ENCODE results near the gene GCA. TPM values are rescaled to one million over a fixed set of nuclear protein-coding genes. Genes with fewer than 3 reads are reported as not detected.

GCA gene
- total RNA-seq, 1 donor from 2014 or later, result 14.5 TPM

DNA sequence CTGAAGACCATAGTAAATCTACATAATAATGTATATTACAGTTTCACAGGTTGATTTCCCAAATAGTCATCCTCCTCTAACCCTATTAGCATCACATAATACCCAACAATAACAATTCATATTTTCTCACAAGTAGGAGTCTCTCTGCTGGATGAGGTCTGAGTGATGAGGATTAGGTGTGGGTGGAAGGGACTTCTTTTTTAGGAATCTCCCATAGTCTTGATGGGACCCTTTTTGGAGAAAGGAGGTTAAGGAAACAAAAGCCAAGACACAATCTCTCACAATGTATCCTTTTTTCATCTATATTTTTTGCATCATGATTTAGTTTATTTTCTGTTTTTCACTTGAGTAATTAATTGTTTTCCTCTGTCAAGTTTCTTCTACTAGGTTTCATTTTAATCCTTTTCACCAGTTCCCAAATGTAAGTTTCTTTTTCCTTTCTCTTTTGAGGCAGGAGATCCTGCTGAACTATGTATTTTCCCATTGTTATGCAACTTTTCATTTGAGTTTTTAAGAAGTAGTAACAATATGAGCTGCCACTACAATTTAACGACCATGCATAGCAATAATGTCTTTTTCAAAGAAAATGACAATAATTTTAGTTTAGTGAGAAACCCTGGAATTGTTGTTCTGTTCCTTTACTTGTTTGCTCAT, 22.9 kb upstream of the GCA start:
- H3K27ac Mint-ChIP-seq (ENCODE audit: unreplicated experiment), result no peak overlapping the region
- no peak for FAIRE-seq
- H3K36me3 Mint-ChIP-seq (ENCODE audit: low read depth, unreplicated experiment), result no peaks in the 10 kb centered on the region
- Histone ChIP-seq H3K36me3 (ENCODE audit: insufficient read depth, low read length) (no peaks in the 10 kb centered on the region), H3K79me2 (ENCODE audit: insufficient read depth, low read length) (no peaks in the 10 kb centered on the region), H3K4me2 (ENCODE audit: low read length) (no peak overlapping the region), H3K9ac (ENCODE audit: low read length) (no peak overlapping the region), H4K20me1 (ENCODE audit: insufficient read depth, low read length) (no peaks in the 10 kb centered on the region), H3K4me3 (ENCODE audit: insufficient read depth, low read depth, low read length) (no peak overlapping the region), H3K9me3 (ENCODE audit: insufficient read depth, low read depth, low read length) (no peaks in the 10 kb centered on the region), H3K27ac (ENCODE audit: low read depth, low read length) (no peak overlapping the region), H3K27me3 (ENCODE audit: insufficient read depth, low read length) (no peaks in the 10 kb centered on the region), H3K4me1 (ENCODE audit: insufficient read depth, low read length) (peaks cover 4% of the 10 kb centered on the region), H2AFZ (ENCODE audit: low read depth, low read length) (no peak overlapping the region)
- no peak for DNase-seq (ENCODE audit: low read depth)
- H3K4me3 Mint-ChIP-seq (ENCODE audit: unreplicated experiment), result no peak overlapping the region
- no peak for TF ChIP-seq EZH2 (IDR thresholded peaks at IDR 0.05; ENCODE audit: insufficient read depth, low read length)
- TF ChIP-seq, protein P1, sequence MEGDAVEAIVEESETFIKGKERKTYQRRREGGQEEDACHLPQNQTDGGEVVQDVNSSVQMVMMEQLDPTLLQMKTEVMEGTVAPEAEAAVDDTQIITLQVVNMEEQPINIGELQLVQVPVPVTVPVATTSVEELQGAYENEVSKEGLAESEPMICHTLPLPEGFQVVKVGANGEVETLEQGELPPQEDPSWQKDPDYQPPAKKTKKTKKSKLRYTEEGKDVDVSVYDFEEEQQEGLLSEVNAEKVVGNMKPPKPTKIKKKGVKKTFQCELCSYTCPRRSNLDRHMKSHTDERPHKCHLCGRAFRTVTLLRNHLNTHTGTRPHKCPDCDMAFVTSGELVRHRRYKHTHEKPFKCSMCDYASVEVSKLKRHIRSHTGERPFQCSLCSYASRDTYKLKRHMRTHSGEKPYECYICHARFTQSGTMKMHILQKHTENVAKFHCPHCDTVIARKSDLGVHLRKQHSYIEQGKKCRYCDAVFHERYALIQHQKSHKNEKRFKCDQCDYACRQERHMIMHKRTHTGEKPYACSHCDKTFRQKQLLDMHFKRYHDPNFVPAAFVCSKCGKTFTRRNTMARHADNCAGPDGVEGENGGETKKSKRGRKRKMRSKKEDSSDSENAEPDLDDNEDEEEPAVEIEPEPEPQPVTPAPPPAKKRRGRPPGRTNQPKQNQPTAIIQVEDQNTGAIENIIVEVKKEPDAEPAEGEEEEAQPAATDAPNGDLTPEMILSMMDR (IDR thresholded peaks at IDR 0.05; ENCODE audit: insufficient read depth, low read depth, low read length), result no peak
- no peaks in the 10 kb centered on the region for H3K27me3 Mint-ChIP-seq (ENCODE audit: low read depth, unreplicated experiment)
- H3K9me3 Mint-ChIP-seq (ENCODE audit: unreplicated experiment), result no peaks in the 10 kb centered on the region
- H3K4me1 Mint-ChIP-seq (ENCODE audit: low read depth, unreplicated experiment), result peaks cover 10% of the 10 kb centered on the region

DNA sequence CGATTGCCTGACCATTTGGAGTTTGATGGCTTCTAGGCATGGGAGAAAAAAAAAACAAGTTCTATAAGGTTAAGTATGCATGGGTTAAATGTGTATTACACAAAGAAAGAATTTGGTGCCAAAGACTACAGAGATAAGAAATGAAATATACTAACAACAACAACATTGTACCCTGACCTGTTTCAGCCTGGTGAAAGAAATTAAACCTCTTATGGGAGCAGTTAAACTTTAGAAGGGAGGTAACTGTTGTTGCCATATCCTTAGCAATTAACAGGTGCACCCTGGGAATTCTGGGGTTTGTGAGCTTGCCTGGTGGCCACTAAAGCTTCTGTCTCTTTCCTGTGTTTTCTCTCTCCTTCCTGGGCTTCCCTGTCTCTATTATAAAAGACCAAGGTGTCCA, 19.0 kb upstream of the GCA start:
- FAIRE-seq (no peak), DNase-seq (ENCODE audit: low read depth) (no peak)
- no peaks in the 10 kb centered on the region for H4K20me1 ChIP-seq (ENCODE audit: insufficient read depth, low read length)
- no peak overlapping the region for H3K9ac ChIP-seq (ENCODE audit: low read length)
- TF ChIP-seq, protein P1 (IDR thresholded peaks at IDR 0.05; ENCODE audit: insufficient read depth, low read depth, low read length), result no peak
- no peak for TF ChIP-seq EZH2 (IDR thresholded peaks at IDR 0.05; ENCODE audit: insufficient read depth, low read length)
- H3K4me3 ChIP-seq (ENCODE audit: insufficient read depth, low read depth, low read length), result no peak overlapping the region
- H3K27ac ChIP-seq (ENCODE audit: low read depth, low read length), result no peak overlapping the region
- Mint-ChIP-seq H3K4me1 (ENCODE audit: low read depth, unreplicated experiment) (peaks cover 4% of the 10 kb centered on the region), H3K4me3 (ENCODE audit: unreplicated experiment) (no peak overlapping the region), H3K27me3 (ENCODE audit: low read depth, unreplicated experiment) (no peaks in the 10 kb centered on the region), H3K27ac (ENCODE audit: unreplicated experiment) (no peak overlapping the region), H3K9me3 (ENCODE audit: unreplicated experiment) (no peaks in the 10 kb centered on the region), H3K36me3 (ENCODE audit: low read depth, unreplicated experiment) (no peaks in the 10 kb centered on the region)
- no peak overlapping the region for H3K4me2 ChIP-seq (ENCODE audit: low read length)
- no peaks in the 10 kb centered on the region for H3K9me3 ChIP-seq (ENCODE audit: insufficient read depth, low read depth, low read length)
- H3K79me2 ChIP-seq (ENCODE audit: insufficient read depth, low read length), result no peaks in the 10 kb centered on the region
- H2AFZ ChIP-seq (ENCODE audit: low read depth, low read length), result no peak overlapping the region
- no peaks in the 10 kb centered on the region for H3K4me1 ChIP-seq (ENCODE audit: insufficient read depth, low read length)
- no peaks in the 10 kb centered on the region for H3K36me3 ChIP-seq (ENCODE audit: insufficient read depth, low read length)
- no peaks in the 10 kb centered on the region for H3K27me3 ChIP-seq (ENCODE audit: insufficient read depth, low read length)

DNA sequence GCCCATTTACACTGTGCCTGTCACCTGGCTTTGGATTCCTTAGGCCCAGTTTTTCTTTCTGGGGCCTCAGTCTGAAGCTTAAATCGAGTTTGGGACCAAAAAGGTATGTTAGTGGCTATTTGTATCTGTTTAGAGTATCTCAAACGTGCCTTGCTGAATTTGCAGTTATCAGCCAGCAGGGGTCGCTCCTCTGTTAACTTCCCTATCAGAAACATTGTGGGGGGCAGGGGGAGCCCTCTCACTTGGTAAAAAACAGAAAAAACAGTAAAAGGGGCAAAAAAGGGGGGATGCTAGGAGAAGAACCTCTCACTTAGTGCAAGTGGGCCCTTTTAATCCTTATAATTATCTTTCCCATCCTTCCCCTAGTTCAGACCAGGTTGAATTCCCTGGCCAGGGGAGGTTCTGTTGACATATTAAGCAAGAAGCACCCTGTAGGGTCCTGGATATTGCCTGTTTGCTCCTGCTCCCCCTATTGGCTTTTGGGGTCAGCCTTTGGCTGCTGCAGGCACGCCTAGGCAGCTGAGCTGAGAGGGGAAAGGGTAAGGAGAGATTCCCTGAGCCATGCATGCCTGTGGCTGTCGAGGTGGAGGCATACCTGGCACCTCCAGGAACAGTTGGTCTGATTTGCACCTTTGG, 16.7 kb upstream of the GCA start:
- Histone ChIP-seq H2AFZ (ENCODE audit: low read depth, low read length) (no peak overlapping the region), H3K36me3 (ENCODE audit: insufficient read depth, low read length) (no peaks in the 10 kb centered on the region)
- FAIRE-seq, result no peak

More for the DNA sequence above, 16.7 kb upstream of the GCA start:
- no peaks in the 10 kb centered on the region for H3K27me3 Mint-ChIP-seq (ENCODE audit: low read depth, unreplicated experiment)
- DNase-seq (ENCODE audit: low read depth), result no peak
- Histone ChIP-seq H3K9ac (ENCODE audit: low read length) (no peak overlapping the region), H3K4me1 (ENCODE audit: insufficient read depth, low read length) (no peaks in the 10 kb centered on the region), H3K4me3 (ENCODE audit: insufficient read depth, low read depth, low read length) (no peak overlapping the region), H3K27me3 (ENCODE audit: insufficient read depth, low read length) (no peaks in the 10 kb centered on the region), H4K20me1 (ENCODE audit: insufficient read depth, low read length) (no peaks in the 10 kb centered on the region), H3K4me2 (ENCODE audit: low read length) (no peak overlapping the region), H3K27ac (ENCODE audit: low read depth, low read length) (no peak overlapping the region), H3K9me3 (ENCODE audit: insufficient read depth, low read depth, low read length) (no peaks in the 10 kb centered on the region), H3K79me2 (ENCODE audit: insufficient read depth, low read length) (no peaks in the 10 kb centered on the region)
- no peaks in the 10 kb centered on the region for H3K36me3 Mint-ChIP-seq (ENCODE audit: low read depth, unreplicated experiment)
- H3K27ac Mint-ChIP-seq (ENCODE audit: unreplicated experiment), result no peak overlapping the region
- H3K9me3 Mint-ChIP-seq (ENCODE audit: unreplicated experiment), result no peaks in the 10 kb centered on the region
- H3K4me1 Mint-ChIP-seq (ENCODE audit: low read depth, unreplicated experiment), result no peaks in the 10 kb centered on the region
- no peak for TF ChIP-seq EZH2 (IDR thresholded peaks at IDR 0.05; ENCODE audit: insufficient read depth, low read length)
- TF ChIP-seq, protein P1 (IDR thresholded peaks at IDR 0.05; ENCODE audit: insufficient read depth, low read depth, low read length), result peak; percentile 45
- H3K4me3 Mint-ChIP-seq (ENCODE audit: unreplicated experiment), result no peak overlapping the region
